ENCODE data around the gene MARCO.

MARCO gene

GRCh38 chr2:119011162-119011909 lies 69.3 kb downstream of the MARCO start:
- no peak overlapping the region for H2AFZ ChIP-seq (ENCODE audit: low read depth)
- H3K36me3 ChIP-seq (ENCODE audit: insufficient read depth), result no peaks in the 10 kb centered on the region
- H3K9ac ChIP-seq, result no peak overlapping the region
- TF ChIP-seq CTCF (conservative IDR thresholded peaks at IDR 0.05; ENCODE audit: low read depth, low read length), result no peak
- H3K27me3 ChIP-seq (ENCODE audit: insufficient read depth, low read depth), result no peaks in the 10 kb centered on the region
- H3K27ac ChIP-seq, result no peak overlapping the region
- no peak overlapping the region for H3K4me2 ChIP-seq
- H4K20me1 ChIP-seq (ENCODE audit: insufficient read depth), result no peaks in the 10 kb centered on the region
- H3K79me2 ChIP-seq (ENCODE audit: insufficient read depth, low read depth), result no peaks in the 10 kb centered on the region
- no peak overlapping the region for H3K4me3 ChIP-seq (IDR thresholded peaks at IDR 0.05; ENCODE audit: insufficient read depth, low read depth, low read length)
- no peaks in the 10 kb centered on the region for H3K4me1 ChIP-seq (ENCODE audit: low read depth, poor library complexity, severe bottlenecking)

- TF ChIP-seq CTCF (conservative IDR thresholded peaks at IDR 0.05; ENCODE audit: low read depth, low read length), result no peak
- H3K4me2 ChIP-seq, result no peak overlapping the region
- H3K9ac ChIP-seq, result no peak overlapping the region
- no peaks in the 10 kb centered on the region for H3K79me2 ChIP-seq (ENCODE audit: insufficient read depth, low read depth)
- no peaks in the 10 kb centered on the region for H3K4me1 ChIP-seq (ENCODE audit: low read depth, poor library complexity, severe bottlenecking)
- H3K4me3 ChIP-seq (IDR thresholded peaks at IDR 0.05; ENCODE audit: insufficient read depth, low read depth, low read length), result no peak overlapping the region
- H2AFZ ChIP-seq (ENCODE audit: low read depth), result no peak overlapping the region
- no peaks in the 10 kb centered on the region for H3K27me3 ChIP-seq (ENCODE audit: insufficient read depth, low read depth)
- no peak overlapping the region for H3K27ac ChIP-seq
- H4K20me1 ChIP-seq (ENCODE audit: insufficient read depth), result no peaks in the 10 kb centered on the region
- no peaks in the 10 kb centered on the region for H3K36me3 ChIP-seq (ENCODE audit: insufficient read depth)
Observed at GRCh38 chr2:119011910-119012209, 69.9 kb downstream of the MARCO start.

GRCh38 chr2:119012345-119013301 lies 70.6 kb downstream of the MARCO start:
- no peak for TF ChIP-seq CTCF (conservative IDR thresholded peaks at IDR 0.05; ENCODE audit: low read depth, low read length)
- Histone ChIP-seq H4K20me1 (ENCODE audit: insufficient read depth) (no peaks in the 10 kb centered on the region), H3K27me3 (ENCODE audit: insufficient read depth, low read depth) (no peaks in the 10 kb centered on the region), H2AFZ (ENCODE audit: low read depth) (no peak overlapping the region), H3K4me1 (ENCODE audit: low read depth, poor library complexity, severe bottlenecking) (no peaks in the 10 kb centered on the region), H3K4me3 (IDR thresholded peaks at IDR 0.05; ENCODE audit: insufficient read depth, low read depth, low read length) (no peak overlapping the region), H3K27ac (no peak overlapping the region), H3K79me2 (ENCODE audit: insufficient read depth, low read depth) (no peaks in the 10 kb centered on the region), H3K9ac (no peak overlapping the region), H3K4me2 (no peak overlapping the region), H3K36me3 (ENCODE audit: insufficient read depth) (no peaks in the 10 kb centered on the region)

GRCh38 chr2:119013671-119014070 lies 71.7 kb downstream of the MARCO start:
- Histone ChIP-seq H3K27me3 (ENCODE audit: insufficient read depth, low read depth) (no peaks in the 10 kb centered on the region), H3K9ac (no peak overlapping the region), H4K20me1 (ENCODE audit: insufficient read depth) (no peaks in the 10 kb centered on the region), H2AFZ (ENCODE audit: low read depth) (no peak overlapping the region), H3K79me2 (ENCODE audit: insufficient read depth, low read depth) (no peaks in the 10 kb centered on the region), H3K4me2 (no peak overlapping the region), H3K4me3 (IDR thresholded peaks at IDR 0.05; ENCODE audit: insufficient read depth, low read depth, low read length) (no peak overlapping the region), H3K36me3 (ENCODE audit: insufficient read depth) (no peaks in the 10 kb centered on the region), H3K4me1 (ENCODE audit: low read depth, poor library complexity, severe bottlenecking) (no peaks in the 10 kb centered on the region), H3K27ac (no peak overlapping the region)
- no peak for TF ChIP-seq CTCF (conservative IDR thresholded peaks at IDR 0.05; ENCODE audit: low read depth, low read length)

Data from KMS-11 (cell line).